Lower leg skin (tissue), 3 donors: ENCODE measurements around the gene DNAH8.

ENCODE experiments used
- CTCF ChIP-seq, 3 donors: fragments of 450-650 bp; IDR thresholded peaks; one replicate each; pipeline ENCODE4 v1.5.1; 2016; ENCODE audit warnings: antibody characterized with exemption in 3 of 3, mild to moderate bottlenecking in 3 of 3, moderate library complexity in 2 of 3
- POLR2A ChIP-seq, 2 donors: fragments of 450-650 bp; IDR thresholded peaks; one replicate each; pipeline ENCODE4 v1.6.1; 2016 to 2017; ENCODE audit warnings: antibody characterized with exemption in 2 of 2, mild to moderate bottlenecking in 1 of 2, moderate library complexity in 1 of 2

- TF ChIP-seq CTCF (IDR thresholded peaks at IDR 0.05) (no peak), POLR2A (IDR thresholded peaks at IDR 0.05) (no peak)
These were observed 195.1 kb downstream of the DNAH8 start for GRCh38 chr6:38910207-38910606.
